H1 (cell line): Measurements from ENCODE around the gene RIT2. TPM values are rescaled to one million over a fixed set of nuclear protein-coding genes. Genes with fewer than 3 reads are reported as not detected.

Source experiments
- CTCF ChIA-PET: fragments of 300-600 bp; sonication (Branson Sonifier 250); formaldehyde crosslinking; loops from one replicate; lab custom pipeline; 2021; ENCODE audit not compliant: partially characterized antibody; lab: Charles Lee
- POLR2A ChIA-PET: fragments of 300-600 bp; sonication (Branson Sonifier 250); formaldehyde crosslinking; loops from one replicate; lab custom pipeline; 2021; ENCODE audit warnings: inconsistent platforms; ENCODE audit not compliant: partially characterized antibody; lab: Charles Lee
- DNase-seq, 2 experiments: peaks; one replicate each; pipeline versions ENCODE4 v3.0.0 to v3.0.0-alpha.2; 2010 to 2022; ENCODE audit warnings: low spot score in 2 of 2, low read depth in 1 of 2, mixed read lengths in 1 of 2
- FAIRE-seq: peaks from 2 replicates; lab custom pipeline; 2011; peaks lifted over from hg19 to GRCh38; lab: Jason Lieb, UNC
- H2AFZ ChIP-seq: 2 replicates; pipeline ENCODE4 v1.8.1; 2012; ENCODE audit warnings: low read length, inconsistent platforms
- H2AK5ac ChIP-seq: 2 replicates; pipeline ENCODE4 v1.6.1; 2013; ENCODE audit warnings: low read depth, low read length
- H2BK120ac ChIP-seq: replicated peaks from 2 replicates; pipeline ENCODE3; 2013; ENCODE audit warnings: low read depth, low read length, inconsistent platforms
- H2BK12ac ChIP-seq: 2 replicates; pipeline ENCODE4 v1.6.1; 2013; ENCODE audit warnings: low read depth, low read length
- H2BK15ac ChIP-seq: 2 replicates; pipeline ENCODE4 v1.6.1; 2013; ENCODE audit warnings: low read length
- H2BK20ac ChIP-seq: 2 replicates; pipeline ENCODE4 v1.6.1; 2013; ENCODE audit warnings: low read length
- H2BK5ac ChIP-seq: 2 replicates; pipeline ENCODE4 v1.6.1; 2013; ENCODE audit warnings: low read depth, low read length
- H3K14ac ChIP-seq: 2 replicates; pipeline ENCODE4 v1.6.1; 2013; ENCODE audit warnings: inconsistent platforms; ENCODE audit not compliant: insufficient read length
- H3K18ac ChIP-seq: 2 replicates; pipeline ENCODE4 v1.6.1; 2013; ENCODE audit warnings: low read length; ENCODE audit errors: extremely low read depth
- H3K23ac ChIP-seq: 2 replicates; pipeline ENCODE4 v1.6.1; 2013; ENCODE audit warnings: inconsistent platforms; ENCODE audit not compliant: insufficient read length
- H3K23me2 ChIP-seq: 2 replicates; pipeline ENCODE4 v1.6.1; 2013; ENCODE audit warnings: low read depth, low read length
- H3K27ac ChIP-seq: 2 replicates; pipeline ENCODE4 v1.6.1; 2011; ENCODE audit warnings: low read depth, low read length, inconsistent platforms
- H3K27me3 ChIP-seq, 4 experiments: replicated peaks in 1 of 4; 1 replicate in 1 of 4; 2 replicates in 3 of 4; pipeline versions ENCODE4 v1.6.1 to v1.8.1; 2011 to 2013; ENCODE audit warnings: low read length in 3 of 4, mild to moderate bottlenecking in 3 of 4, inconsistent platforms in 2 of 4, mixed read lengths in 2 of 4, moderate library complexity in 1 of 4; ENCODE audit not compliant: control insufficient read depth in 3 of 4, insufficient read depth in 3 of 4; ENCODE audit errors: extremely low read depth in 1 of 4
- H3K36me3 ChIP-seq, 4 experiments: 2 replicates each; pipeline versions ENCODE4 v1.6.1 to v1.8.1; 2011 to 2013; ENCODE audit warnings: mild to moderate bottlenecking in 4 of 4, low read length in 3 of 4, moderate library complexity in 2 of 4, control low read depth in 1 of 4, inconsistent platforms in 1 of 4; ENCODE audit not compliant: insufficient read depth in 4 of 4, control insufficient read depth in 2 of 4
- H3K4ac ChIP-seq: replicated peaks from 2 replicates; pipeline ENCODE3; 2013; ENCODE audit warnings: low read length, low read depth, mixed read lengths, inconsistent platforms; ENCODE audit not compliant: insufficient read length
- H3K4me1 ChIP-seq, 4 experiments: replicated peaks in 1 of 4; 1 replicate in 1 of 4; 2 replicates in 3 of 4; pipeline versions ENCODE4 v1.6.1 to v1.8.1; 2011 to 2013; ENCODE audit warnings: low read length in 3 of 4, inconsistent platforms in 2 of 4, mixed read lengths in 1 of 4; ENCODE audit not compliant: insufficient read depth in 4 of 4, control insufficient read depth in 3 of 4
- H3K4me2 ChIP-seq, 2 experiments: 2 replicates each; pipeline versions ENCODE4 v1.6.1 to v1.8.1; 2011 to 2013; ENCODE audit warnings: low read depth in 2 of 2, low read length in 2 of 2, control low read depth in 1 of 2, inconsistent platforms in 1 of 2, mild to moderate bottlenecking in 1 of 2; ENCODE audit not compliant: insufficient read depth in 1 of 2
- H3K4me3 ChIP-seq, 4 experiments: fragments of 200-600, 300-600 bp in 1 of 4; sonication (generic), shearing (Covaris generic), sonication (Bioruptor Twin) in 1 of 4; 2 replicates each; pipeline versions ENCODE4 v1.5.1 to v1.8.1; 2011 to 2016; ENCODE audit warnings: low read length in 4 of 4, low read depth in 3 of 4, control low read depth in 2 of 4, inconsistent platforms in 2 of 4, mild to moderate bottlenecking in 2 of 4, mixed read lengths in 1 of 4, moderate library complexity in 1 of 4; ENCODE audit not compliant: insufficient read depth in 2 of 4; ENCODE audit errors: extremely low read depth in 1 of 4
- H3K56ac ChIP-seq: replicated peaks from 2 replicates; pipeline ENCODE3; 2013; ENCODE audit warnings: low read depth, mild to moderate bottlenecking, mixed read lengths, low read length, inconsistent platforms; ENCODE audit not compliant: insufficient read length
- H3K79me1 ChIP-seq: 2 replicates; pipeline ENCODE4 v1.6.1; 2013; ENCODE audit warnings: low read depth, low read length, control low read depth
- H3K79me2 ChIP-seq, 2 experiments: 2 replicates each; pipeline versions ENCODE4 v1.6.1 to v1.8.1; 2012 to 2013; ENCODE audit warnings: low read length in 2 of 2, mild to moderate bottlenecking in 2 of 2, inconsistent platforms in 1 of 2; ENCODE audit not compliant: insufficient read depth in 2 of 2, control insufficient read depth in 1 of 2
- H3K9ac ChIP-seq, 4 experiments: replicated peaks in 1 of 4; 1 replicate in 1 of 4; 2 replicates in 3 of 4; pipeline versions ENCODE4 v1.6.1 to v1.8.1; 2011 to 2013; ENCODE audit warnings: low read depth in 3 of 4, low read length in 3 of 4, control low read depth in 2 of 4, mild to moderate bottlenecking in 2 of 4, moderate library complexity in 2 of 4, inconsistent platforms in 1 of 4; ENCODE audit errors: extremely low read depth in 1 of 4
- H3K9me3 ChIP-seq, 2 experiments: 2 replicates each; pipeline versions ENCODE4 v1.6.1 to v1.8.1; 2012 to 2013; ENCODE audit warnings: mild to moderate bottlenecking in 2 of 2, moderate library complexity in 2 of 2, control low read depth in 1 of 2, inconsistent platforms in 1 of 2, low read depth in 1 of 2, low read length in 1 of 2, mixed read lengths in 1 of 2; ENCODE audit not compliant: insufficient read depth in 2 of 2
- H4K20me1 ChIP-seq, 2 experiments: replicated peaks in 1 of 2; 2 replicates each; pipeline versions ENCODE3 to v1.8.1; 2011 to 2013; ENCODE audit warnings: inconsistent platforms in 2 of 2, low read length in 2 of 2, mild to moderate bottlenecking in 1 of 2; ENCODE audit not compliant: insufficient read depth in 2 of 2, control insufficient read depth in 1 of 2
- H4K5ac ChIP-seq: 2 replicates; pipeline ENCODE4 v1.6.1; 2013; ENCODE audit warnings: low read length, low read depth, mixed read lengths, inconsistent platforms; ENCODE audit not compliant: insufficient read length
- H4K8ac ChIP-seq: 2 replicates; pipeline ENCODE4 v1.8.0; 2013; ENCODE audit warnings: mild to moderate bottlenecking, moderate library complexity, low read length, inconsistent platforms; ENCODE audit not compliant: insufficient read depth; ENCODE audit errors: extremely low read depth
- H4K91ac ChIP-seq: replicated peaks from 2 replicates; pipeline ENCODE3; 2013; ENCODE audit warnings: low read length, mixed read lengths, inconsistent platforms; ENCODE audit not compliant: insufficient read length
- ASH2L ChIP-seq: fragments of 200-600, 300-600 bp; sonication (generic); IDR thresholded peaks from one replicate; pipeline ENCODE4 v1.7.1; 2017; ENCODE audit warnings: low read length
- BCL11A ChIP-seq, 2 experiments: IDR thresholded peaks; one replicate each; pipeline ENCODE4 v1.6.1; 2011; ENCODE audit warnings: low read depth in 2 of 2, low read length in 2 of 2, mild to moderate bottlenecking in 2 of 2
- CEBPB ChIP-seq: IDR thresholded peaks from 2 replicates; pipeline ENCODE4 v1.6.1; 2012; ENCODE audit warnings: low read depth, low read length
- CTBP2 ChIP-seq: IDR thresholded peaks from 2 replicates; pipeline ENCODE4 v1.7.0; 2011; ENCODE audit warnings: borderline replicate concordance, mild to moderate bottlenecking, moderate library complexity, mixed read lengths, low read length; ENCODE audit not compliant: insufficient read depth, insufficient read length
- EP300 ChIP-seq, 2 experiments: IDR thresholded peaks; 1 replicate in 1 of 2; 2 replicates in 1 of 2; pipeline ENCODE4 v1.6.1; 2011 to 2012; ENCODE audit warnings: low read depth in 2 of 2, low read length in 2 of 2, mild to moderate bottlenecking in 2 of 2, borderline replicate concordance in 1 of 2, inconsistent platforms in 1 of 2, moderate library complexity in 1 of 2
- GTF2F1 ChIP-seq: IDR thresholded peaks from 2 replicates; pipeline ENCODE4 v1.6.1; 2012; ENCODE audit warnings: low read depth, low read length, improper control_type of control experiment, borderline replicate concordance
- HDAC2 ChIP-seq, 2 experiments: fragments of 300-600 bp in 1 of 2; sonication (generic) in 1 of 2; IDR thresholded peaks; 2 replicates each; pipeline ENCODE4 v1.6.1; 2011 to 2012; ENCODE audit warnings: low read depth in 2 of 2, low read length in 2 of 2, mild to moderate bottlenecking in 2 of 2, moderate library complexity in 2 of 2, borderline replicate concordance in 1 of 2, inconsistent platforms in 1 of 2
- JUND ChIP-seq: IDR thresholded peaks from 2 replicates; pipeline ENCODE4 v1.6.1; 2011; ENCODE audit warnings: mild to moderate bottlenecking, improper control_type of control experiment, low read length
- POLR2AphosphoS5 ChIP-seq: IDR thresholded peaks from 2 replicates; pipeline ENCODE4 v1.6.1; 2011; ENCODE audit warnings: low read depth, low read length
- RAD21 ChIP-seq, 2 experiments: IDR thresholded peaks in 1 of 2; conservative IDR thresholded peaks in 1 of 2; 2 replicates each; pipeline ENCODE4 v1.6.1; 2011; ENCODE audit warnings: low read depth in 2 of 2, low read length in 2 of 2, improper control_type of control experiment in 1 of 2, inconsistent platforms in 1 of 2, mild to moderate bottlenecking in 1 of 2, moderate library complexity in 1 of 2
- SIX5 ChIP-seq: IDR thresholded peaks from 2 replicates; pipeline ENCODE4 v1.6.1; 2011; ENCODE audit warnings: mild to moderate bottlenecking, low read depth, low read length
- SP4 ChIP-seq: IDR thresholded peaks from 2 replicates; pipeline ENCODE4 v1.6.1; 2012; ENCODE audit warnings: low read length, inconsistent platforms
- TAF7 ChIP-seq: optimal IDR thresholded peaks from 2 replicates; pipeline ENCODE3; 2011; ENCODE audit warnings: low read depth, mild to moderate bottlenecking, inconsistent platforms, low read length, moderate library complexity, borderline replicate concordance
- TBP ChIP-seq: IDR thresholded peaks from 2 replicates; pipeline ENCODE4 v1.6.1; 2011; ENCODE audit warnings: low read depth, low read length, improper control_type of control experiment
- WGBS, 2 experiments: shearing (Covaris generic) in 1 of 2; methylation state at CpG; one replicate each; pipeline versions ENCODE4 v1.1.6 to v1.1.7; 2013 to 2015; ENCODE audit warnings: low lambda C conversion rate in 2 of 2, mixed read lengths in 2 of 2, inconsistent platforms in 1 of 2, low coverage in 1 of 2, missing lambda C conversion rate in 1 of 2; ENCODE audit not compliant: insufficient replicate concordance in 2 of 2, insufficient coverage in 1 of 2, insufficient read length in 1 of 2; ENCODE audit errors: extremely low coverage in 1 of 2, missing lambda C conversion rate in 1 of 2; 5-methylcytosine and 5-hydroxymethylcytosine counted together
- polyA plus RNA-seq, 7 experiments: library from polyadenylated mRNA; depleted of rRNA in 3 of 7; stranded (reverse) in 5 of 7; unstranded in 2 of 7; fragments of >200 nt in 5 of 7; fragments of 200-250 nt in 2 of 7; gene quantifications; 1 replicate in 5 of 7; 2 replicates in 1 of 7; 4 replicates in 1 of 7; pipeline versions ENCODE4 v1.2.1 to v1.2.3, GENCODE V29; 2011 to 2013; ENCODE audit warnings: missing spikeins in 2 of 7, mixed read lengths in 2 of 7
- total RNA-seq: library from RNA; stranded (reverse); fragmentation: NEBNext Ultra II Directional; extraction: Animal tissue kit (Norgen Biotek cat#: 25700); gene quantifications from 2 replicates; pipeline ENCODE4 v1.2.1, GENCODE V29; 2021

RIT2 gene
- total and polyA plus RNA-seq, 2 of the 8 experiments (the other 6 are each of a cell fraction or from before 2014, with no cell fraction given), result 0.67 to 3.2 TPM

- no peak overlapping the region for H2AFZ ChIP-seq
- ChIA-PET POLR2A (no interaction called here), CTCF (interaction anchor here (0.7 to 1.5 kb wide), 2 partner anchors 50 to 313 kb away, joined by 3 read pairs; no protein-coding TSS in a partner anchor)
- FAIRE-seq, result no peak
- no peak overlapping the region for H2BK15ac ChIP-seq
- H4K8ac ChIP-seq, result no peak overlapping the region
- no peak overlapping the region for H2BK20ac ChIP-seq
- no peak overlapping the region for H3K9ac ChIP-seq
- H3K79me1 ChIP-seq, result no peaks in the 10 kb centered on the region
- H2BK12ac ChIP-seq, result no peak overlapping the region
- H3K9me3 ChIP-seq, result no peaks in the 10 kb centered on the region
- WGBS, 2 experiments, result 88% methylated on average over 4 of the region's 4 CpGs; no CpG with 5 or more reads in 1 of the 2 experiments
- H2BK120ac ChIP-seq, result no peak overlapping the region
- H3K23ac ChIP-seq, result no peak overlapping the region
- H4K20me1 ChIP-seq, result no peaks in the 10 kb centered on the region
- no peak overlapping the region for H3K4me3 ChIP-seq
- H3K36me3 ChIP-seq, result no peaks in the 10 kb centered on the region
- peaks cover 0 to 2% (median 0%) of the 10 kb centered on the region in 4 experiments; a peak in 1 of 7 replicates for H3K4me1 ChIP-seq
- no peak overlapping the region for H3K27ac ChIP-seq
- no peak overlapping the region for H3K18ac ChIP-seq
- H4K5ac ChIP-seq, result no peak overlapping the region
- no peak overlapping the region for H3K56ac ChIP-seq
- no peak for DNase-seq
- H2AK5ac ChIP-seq, result no peak overlapping the region
- H4K91ac ChIP-seq, result no peak overlapping the region
- H3K23me2 ChIP-seq, result no peaks in the 10 kb centered on the region
- H3K27me3 ChIP-seq, result no peaks in the 10 kb centered on the region
- no peak overlapping the region for H2BK5ac ChIP-seq
- no peak overlapping the region for H3K4ac ChIP-seq
- H3K14ac ChIP-seq, result no peak overlapping the region
- no peaks in the 10 kb centered on the region for H3K79me2 ChIP-seq
- no peak overlapping the region for H3K4me2 ChIP-seq
- no peak for TF ChIP-seq HDAC2 (IDR thresholded peaks at IDR 0.05; ENCODE audit: borderline replicate concordance in 1 of 2, low read depth in 2 of 2, low read length in 2 of 2)
- no peak for TF ChIP-seq CEBPB
- TF ChIP-seq ASH2L, result no peak
- TF ChIP-seq CTBP2, result no peak
- no peak for TF ChIP-seq TAF7
- no peak for TF ChIP-seq EP300 (IDR thresholded peaks at IDR 0.05; ENCODE audit: borderline replicate concordance in 1 of 2, low read depth in 2 of 2, low read length in 2 of 2)
- TF ChIP-seq SIX5, result no peak
- no peak for TF ChIP-seq POLR2AphosphoS5
- no peak for TF ChIP-seq GTF2F1
- TF ChIP-seq BCL11A (IDR thresholded peaks at IDR 0.05; ENCODE audit: low read depth in 2 of 2, low read length in 2 of 2), result no peak
- no peak for TF ChIP-seq TBP
- no peak for TF ChIP-seq JUND
- TF ChIP-seq SP4, result no peak
- TF ChIP-seq RAD21 (IDR thresholded peaks at IDR 0.05 in 1 of 2, conservative IDR thresholded peaks at IDR 0.05 in 1 of 2; ENCODE audit: low read depth in 2 of 2, low read length in 2 of 2), result no peak
Measured at GRCh38 chr18:42958353-42958752, 157.1 kb downstream of the RIT2 start.
